Prostate gland (tissue), 2 donors: ENCODE results near the gene PXMP4.
A peak's percentile ranks its signal among the peaks of the same experiment; 100 is the strongest.

Experiments
- CTCF ChIP-seq, 4 experiments: fragments of 200-600 bp in 2 of 4; fragments of 450-650 bp in 2 of 4; sonication (generic) in 2 of 4; IDR thresholded peaks; 1 replicate in 3 of 4; 2 replicates in 1 of 4; pipeline ENCODE4 v1.5.1; 2016 to 2019; ENCODE audit warnings: antibody characterized with exemption in 4 of 4, mild to moderate bottlenecking in 2 of 4, moderate library complexity in 2 of 4
- POLR2A ChIP-seq: fragments of 450-650 bp; IDR thresholded peaks from one replicate; pipeline ENCODE4 v1.6.1; 2016; ENCODE audit warnings: antibody characterized with exemption, mild to moderate bottlenecking
- POLR2AphosphoS5 ChIP-seq: sonication (generic); formaldehyde crosslinking; IDR thresholded peaks from one replicate; pipeline ENCODE4 v1.6.1; 2017; ENCODE audit warnings: antibody characterized with exemption

GRCh38 chr20:33697129-33697528 is 23.0 kb downstream of the PXMP4 start:
- peak; percentile 15 for TF ChIP-seq POLR2AphosphoS5
- TF ChIP-seq CTCF (IDR thresholded peaks at IDR 0.05): no peak
- no peak for TF ChIP-seq POLR2A
